ENCODE data around the gene C4BPB. TPM values are rescaled to one million over a fixed set of nuclear protein-coding genes. Genes with fewer than 3 reads are reported as not detected.
A peak's percentile ranks its signal among the peaks of the same experiment; 100 is the strongest.

C4BPB gene
- total RNA-seq, 1 experiment from 2014 or later, result not detected

GRCh38 chr1:207077012-207077411, 11.6 kb upstream of the C4BPB start:
- Mint-ChIP-seq H3K27me3 (ENCODE audit: insufficient read depth, unreplicated experiment) (peaks cover under 1% of the 10 kb centered on the region), H3K36me3 (ENCODE audit: insufficient read depth, unreplicated experiment) (no peaks in the 10 kb centered on the region), H3K4me1 (ENCODE audit: insufficient read depth, unreplicated experiment) (peaks cover 23% of the 10 kb centered on the region), H3K4me3 (ENCODE audit: unreplicated experiment) (no peak overlapping the region), H3K9me3 (ENCODE audit: unreplicated experiment) (no peaks in the 10 kb centered on the region), H3K27ac (ENCODE audit: low read depth, unreplicated experiment) (no peak overlapping the region)
- BruUV-seq (replicated peaks), result no TSS peak
- DNase-seq (ENCODE audit: unreplicated experiment), result no peak
- POLR2A ChIA-PET, result interaction anchor here (1.2 to 11.2 kb wide), 5 partner anchors 24 to 676 kb away, joined by 3 to 399 read pairs (median 84); partner anchors contain the start of genes C1orf116, PFKFB2 and YOD1
- TF ChIP-seq, protein P1, sequence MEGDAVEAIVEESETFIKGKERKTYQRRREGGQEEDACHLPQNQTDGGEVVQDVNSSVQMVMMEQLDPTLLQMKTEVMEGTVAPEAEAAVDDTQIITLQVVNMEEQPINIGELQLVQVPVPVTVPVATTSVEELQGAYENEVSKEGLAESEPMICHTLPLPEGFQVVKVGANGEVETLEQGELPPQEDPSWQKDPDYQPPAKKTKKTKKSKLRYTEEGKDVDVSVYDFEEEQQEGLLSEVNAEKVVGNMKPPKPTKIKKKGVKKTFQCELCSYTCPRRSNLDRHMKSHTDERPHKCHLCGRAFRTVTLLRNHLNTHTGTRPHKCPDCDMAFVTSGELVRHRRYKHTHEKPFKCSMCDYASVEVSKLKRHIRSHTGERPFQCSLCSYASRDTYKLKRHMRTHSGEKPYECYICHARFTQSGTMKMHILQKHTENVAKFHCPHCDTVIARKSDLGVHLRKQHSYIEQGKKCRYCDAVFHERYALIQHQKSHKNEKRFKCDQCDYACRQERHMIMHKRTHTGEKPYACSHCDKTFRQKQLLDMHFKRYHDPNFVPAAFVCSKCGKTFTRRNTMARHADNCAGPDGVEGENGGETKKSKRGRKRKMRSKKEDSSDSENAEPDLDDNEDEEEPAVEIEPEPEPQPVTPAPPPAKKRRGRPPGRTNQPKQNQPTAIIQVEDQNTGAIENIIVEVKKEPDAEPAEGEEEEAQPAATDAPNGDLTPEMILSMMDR (IDR thresholded peaks at IDR 0.05; ENCODE audit: unreplicated experiment), result no peak
- intact Hi-C loops (cut with micrococcal nuclease), result loop anchor here (1.0 to 10.0 kb wide), 6 partner anchors 27 to 602 kb away; partner anchors contain the start of genes DYRK3 and IKBKE
- CTCF ChIA-PET, result interaction anchor here (0.5 to 9.9 kb wide), 13 partner anchors 13 to 600 kb away, joined by 3 to 146 read pairs (median 5); partner anchors contain the start of genes PFKFB2 and YOD1

GRCh38 chr1:207077470-207078377, 10.9 kb upstream of the C4BPB start:
- ChIA-PET POLR2A (interaction anchor here (0.7 to 11.2 kb wide), 10 partner anchors 25 to 328 kb away, joined by 3 to 399 read pairs (median 7); partner anchors contain the start of genes C1orf116, PFKFB2 and YOD1), CTCF (interaction anchor here (0.6 to 12.6 kb wide), 34 partner anchors 9 to 993 kb away, joined by 3 to 221 read pairs (median 4); partner anchors contain the start of genes C1orf116, CR1, PFKFB2 and YOD1)
- Mint-ChIP-seq H3K27ac (ENCODE audit: low read depth, unreplicated experiment) (no peak overlapping the region), H3K4me3 (ENCODE audit: unreplicated experiment) (no peak overlapping the region), H3K36me3 (ENCODE audit: insufficient read depth, unreplicated experiment) (no peaks in the 10 kb centered on the region), H3K4me1 (ENCODE audit: insufficient read depth, unreplicated experiment) (peaks cover 23% of the 10 kb centered on the region), H3K9me3 (ENCODE audit: unreplicated experiment) (no peaks in the 10 kb centered on the region), H3K27me3 (ENCODE audit: insufficient read depth, unreplicated experiment) (peaks cover 7% of the 10 kb centered on the region)
- peak; percentile 96 for DNase-seq (ENCODE audit: unreplicated experiment)
- TF ChIP-seq, protein P1 (IDR thresholded peaks at IDR 0.05; ENCODE audit: unreplicated experiment), result peak; percentile 99
- BruUV-seq (replicated peaks), result no TSS peak
- intact Hi-C loops (cut with micrococcal nuclease), result loop anchor here (1.0 to 10.0 kb wide), 10 partner anchors 27 to 603 kb away; partner anchors contain the start of genes DYRK3 and IKBKE

GRCh38 chr1:207078578-207079132, 10.0 kb upstream of the C4BPB start:
- H3K4me3 Mint-ChIP-seq (ENCODE audit: unreplicated experiment), result no peak overlapping the region
- POLR2A ChIA-PET, result interaction anchor here (0.7 to 4.3 kb wide), 9 partner anchors 26 to 327 kb away, joined by 3 to 23 read pairs (median 3); partner anchors contain the start of genes PFKFB2 and YOD1

More at GRCh38 chr1:207078578-207079132, 10.0 kb upstream of the C4BPB start:
- no TSS peak for BruUV-seq (replicated peaks)
- Mint-ChIP-seq H3K4me1 (ENCODE audit: insufficient read depth, unreplicated experiment) (peaks cover 21% of the 10 kb centered on the region), H3K36me3 (ENCODE audit: insufficient read depth, unreplicated experiment) (no peaks in the 10 kb centered on the region), H3K9me3 (ENCODE audit: unreplicated experiment) (no peaks in the 10 kb centered on the region), H3K27ac (ENCODE audit: low read depth, unreplicated experiment) (no peak overlapping the region), H3K27me3 (ENCODE audit: insufficient read depth, unreplicated experiment) (peaks cover 17% of the 10 kb centered on the region)
- no peak for DNase-seq (ENCODE audit: unreplicated experiment)
- intact Hi-C loops (cut with micrococcal nuclease), result loop anchor here (1.0 to 10.0 kb wide), 6 partner anchors 73 to 604 kb away; partner anchors contain the start of genes DYRK3 and IKBKE
- TF ChIP-seq, protein P1 (IDR thresholded peaks at IDR 0.05; ENCODE audit: unreplicated experiment), result no peak
- CTCF ChIA-PET, result interaction anchor here (0.6 to 12.6 kb wide), 34 partner anchors 8 to 992 kb away, joined by 3 to 221 read pairs (median 4); partner anchors contain the start of genes C1orf116, CR1 and PFKFB2
